Measurements from ENCODE around the gene GPC4. TPM values are rescaled to one million over a fixed set of nuclear protein-coding genes. Genes with fewer than 3 reads are reported as not detected.
"Not testable (repeated sequence)": the region's sequence is repeated elsewhere in the genome, so short reads cannot be mapped to it uniquely, and the experiment has no call there.

GPC4 gene
- polyA plus RNA-seq, 1 donor from 2014 or later = 1.2 TPM

DNA sequence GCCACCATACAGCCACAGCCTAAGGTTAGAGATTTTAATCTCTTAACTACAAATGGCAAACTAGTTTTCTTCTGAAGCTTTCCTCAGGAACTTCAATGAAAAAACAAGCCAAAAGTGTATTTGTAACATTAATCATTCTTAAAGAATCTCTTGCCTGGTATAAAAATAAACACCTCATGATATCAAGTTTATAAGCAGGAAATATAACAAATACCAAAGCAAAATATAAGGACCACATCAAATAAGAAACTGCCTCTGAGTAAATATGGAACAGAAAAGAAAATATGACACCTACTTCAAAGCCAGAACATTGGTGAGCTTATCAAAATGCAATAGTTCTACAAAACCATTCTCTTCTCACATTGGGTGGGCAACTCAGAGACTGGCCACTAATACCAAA, 89.9 kb downstream of the GPC4 start:
- H3K79me2 ChIP-seq (replicated peaks; ENCODE audit: insufficient read depth, low read length) = no peaks in the 10 kb centered on the region
- no peaks in the 10 kb centered on the region for H3K36me3 ChIP-seq (ENCODE audit: insufficient read depth, low read length)
- no peak overlapping the region for H3K27ac ChIP-seq (ENCODE audit: low read length)

DNA sequence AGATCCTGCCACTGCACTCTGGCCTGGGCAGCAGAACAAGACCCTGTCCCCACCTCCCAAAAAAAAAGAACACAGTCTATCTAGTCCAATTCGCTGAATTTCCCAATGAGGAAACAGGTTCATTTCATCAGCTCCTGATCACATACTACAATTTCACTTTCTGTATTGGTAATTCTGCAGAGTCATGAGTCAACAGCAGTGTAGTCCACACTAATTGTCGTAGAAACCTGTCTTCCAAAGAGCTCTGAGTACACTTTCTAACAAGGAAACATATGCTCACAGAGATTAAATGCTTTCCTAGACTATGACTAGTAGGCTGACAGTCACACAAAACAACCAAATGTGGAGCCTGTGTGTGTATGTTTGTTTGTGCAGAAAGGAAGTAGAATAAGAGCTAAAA, 91.9 kb downstream of the GPC4 start:
- no peak overlapping the region for H3K9ac ChIP-seq (ENCODE audit: low read length)
- no peak overlapping the region for H2AFZ ChIP-seq (ENCODE audit: low read depth, low read length)
- H3F3A ChIP-seq (ENCODE audit: insufficient read depth, low read length, poor library complexity, severe bottlenecking) = no peaks in the 10 kb centered on the region
- no peak overlapping the region for H3K4me3 ChIP-seq (ENCODE audit: low read length)
- H4K20me1 ChIP-seq (ENCODE audit: insufficient read depth) = no peaks in the 10 kb centered on the region
- no peak overlapping the region for H3K27ac ChIP-seq (ENCODE audit: low read length)
- H3K79me2 ChIP-seq (replicated peaks; ENCODE audit: insufficient read depth, low read length) = no peaks in the 10 kb centered on the region
- H3K9me3 ChIP-seq (ENCODE audit: low read length) = no peaks in the 10 kb centered on the region
- no peaks in the 10 kb centered on the region for H3K9me2 ChIP-seq (ENCODE audit: insufficient read depth, low read length)
- no peaks in the 10 kb centered on the region for H3K27me3 ChIP-seq (ENCODE audit: insufficient read depth, low read depth, low read length)
- no peak overlapping the region for H3K4me2 ChIP-seq (ENCODE audit: low read length)
- H3K36me3 ChIP-seq (ENCODE audit: insufficient read depth, low read length) = no peaks in the 10 kb centered on the region
- no peak for TF ChIP-seq POLR2AphosphoS5 (IDR thresholded peaks at IDR 0.05)
- no peak for TF ChIP-seq TAF1 (IDR thresholded peaks at IDR 0.05; ENCODE audit: low read depth)
- TF ChIP-seq EP300 (conservative IDR thresholded peaks at IDR 0.05; ENCODE audit: poor library complexity, severe bottlenecking) = no peak
- TF ChIP-seq, protein P1, sequence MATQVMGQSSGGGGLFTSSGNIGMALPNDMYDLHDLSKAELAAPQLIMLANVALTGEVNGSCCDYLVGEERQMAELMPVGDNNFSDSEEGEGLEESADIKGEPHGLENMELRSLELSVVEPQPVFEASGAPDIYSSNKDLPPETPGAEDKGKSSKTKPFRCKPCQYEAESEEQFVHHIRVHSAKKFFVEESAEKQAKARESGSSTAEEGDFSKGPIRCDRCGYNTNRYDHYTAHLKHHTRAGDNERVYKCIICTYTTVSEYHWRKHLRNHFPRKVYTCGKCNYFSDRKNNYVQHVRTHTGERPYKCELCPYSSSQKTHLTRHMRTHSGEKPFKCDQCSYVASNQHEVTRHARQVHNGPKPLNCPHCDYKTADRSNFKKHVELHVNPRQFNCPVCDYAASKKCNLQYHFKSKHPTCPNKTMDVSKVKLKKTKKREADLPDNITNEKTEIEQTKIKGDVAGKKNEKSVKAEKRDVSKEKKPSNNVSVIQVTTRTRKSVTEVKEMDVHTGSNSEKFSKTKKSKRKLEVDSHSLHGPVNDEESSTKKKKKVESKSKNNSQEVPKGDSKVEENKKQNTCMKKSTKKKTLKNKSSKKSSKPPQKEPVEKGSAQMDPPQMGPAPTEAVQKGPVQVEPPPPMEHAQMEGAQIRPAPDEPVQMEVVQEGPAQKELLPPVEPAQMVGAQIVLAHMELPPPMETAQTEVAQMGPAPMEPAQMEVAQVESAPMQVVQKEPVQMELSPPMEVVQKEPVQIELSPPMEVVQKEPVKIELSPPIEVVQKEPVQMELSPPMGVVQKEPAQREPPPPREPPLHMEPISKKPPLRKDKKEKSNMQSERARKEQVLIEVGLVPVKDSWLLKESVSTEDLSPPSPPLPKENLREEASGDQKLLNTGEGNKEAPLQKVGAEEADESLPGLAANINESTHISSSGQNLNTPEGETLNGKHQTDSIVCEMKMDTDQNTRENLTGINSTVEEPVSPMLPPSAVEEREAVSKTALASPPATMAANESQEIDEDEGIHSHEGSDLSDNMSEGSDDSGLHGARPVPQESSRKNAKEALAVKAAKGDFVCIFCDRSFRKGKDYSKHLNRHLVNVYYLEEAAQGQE (IDR thresholded peaks at IDR 0.05; ENCODE audit: borderline replicate concordance) = no peak
- TF ChIP-seq SMC3 (conservative IDR thresholded peaks at IDR 0.05; ENCODE audit: poor library complexity) = no peak
- TF ChIP-seq RAD21 (conservative IDR thresholded peaks at IDR 0.05) = no peak
- TF ChIP-seq MXI1 (conservative IDR thresholded peaks at IDR 0.05; ENCODE audit: poor library complexity, severe bottlenecking) = no peak
- no peak for TF ChIP-seq EZH2 (IDR thresholded peaks at IDR 0.05; ENCODE audit: borderline replicate concordance, insufficient read depth, low read length, poor library complexity, severe bottlenecking)
- no peak for TF ChIP-seq CTCF (IDR thresholded peaks at IDR 0.05; ENCODE audit: poor library complexity, severe bottlenecking)

More for the DNA sequence above, 89.9 kb downstream of the GPC4 start:
- no peak overlapping the region for H3K4me3 ChIP-seq (ENCODE audit: low read length)
- H3K9ac ChIP-seq (ENCODE audit: low read length) = no peak overlapping the region
- no peak for TF ChIP-seq EZH2 (IDR thresholded peaks at IDR 0.05; ENCODE audit: borderline replicate concordance, insufficient read depth, low read length, poor library complexity, severe bottlenecking)
- TF ChIP-seq RAD21 (conservative IDR thresholded peaks at IDR 0.05) = no peak
- no peak for TF ChIP-seq TAF1 (IDR thresholded peaks at IDR 0.05; ENCODE audit: low read depth)
- TF ChIP-seq MXI1 (conservative IDR thresholded peaks at IDR 0.05; ENCODE audit: poor library complexity, severe bottlenecking) = no peak
- no peak for TF ChIP-seq EP300 (conservative IDR thresholded peaks at IDR 0.05; ENCODE audit: poor library complexity, severe bottlenecking)
- no peak for TF ChIP-seq POLR2AphosphoS5 (IDR thresholded peaks at IDR 0.05)
- no peak for TF ChIP-seq SMC3 (conservative IDR thresholded peaks at IDR 0.05; ENCODE audit: poor library complexity)
- no peaks in the 10 kb centered on the region for H3K9me3 ChIP-seq (ENCODE audit: low read length)
- H3K4me2 ChIP-seq (ENCODE audit: low read length) = no peak overlapping the region
- no peaks in the 10 kb centered on the region for H4K20me1 ChIP-seq (ENCODE audit: insufficient read depth)
- H3K27me3 ChIP-seq (ENCODE audit: insufficient read depth, low read depth, low read length) = no peaks in the 10 kb centered on the region
- H3K9me2 ChIP-seq (ENCODE audit: insufficient read depth, low read length) = no peaks in the 10 kb centered on the region
- no peaks in the 10 kb centered on the region for H3F3A ChIP-seq (ENCODE audit: insufficient read depth, low read length, poor library complexity, severe bottlenecking)
- no peak overlapping the region for H2AFZ ChIP-seq (ENCODE audit: low read depth, low read length)

DNA sequence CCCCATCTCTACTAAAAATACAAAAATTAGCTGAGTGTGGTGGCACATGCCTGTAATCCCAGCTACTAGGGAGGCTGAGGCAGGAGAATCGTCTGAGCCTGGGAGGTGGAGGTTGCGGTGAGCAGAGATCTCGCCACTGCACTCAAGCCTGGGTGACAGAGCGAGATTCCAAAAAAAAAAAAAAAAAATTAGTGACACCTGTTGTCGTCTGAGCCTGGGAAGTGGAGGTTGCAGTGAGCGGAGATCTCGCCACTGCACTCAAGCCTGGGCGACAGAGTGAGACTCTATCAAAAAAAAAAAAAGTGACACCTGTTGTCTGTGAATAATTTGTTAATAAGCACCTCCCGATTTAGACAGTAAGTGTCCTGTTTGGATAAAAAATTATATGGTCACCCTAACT, 93.0 kb downstream of the GPC4 start:
- not testable (repeated sequence) for H3K4me2 ChIP-seq (ENCODE audit: low read length); H2AFZ ChIP-seq (ENCODE audit: low read depth, low read length); H3K27me3 ChIP-seq (ENCODE audit: insufficient read depth, low read depth, low read length); H3K9me2 ChIP-seq (ENCODE audit: insufficient read depth, low read length); H3K4me3 ChIP-seq (ENCODE audit: low read length); H3K9ac ChIP-seq (ENCODE audit: low read length); H3K36me3 ChIP-seq (ENCODE audit: insufficient read depth, low read length); H3K9me3 ChIP-seq (ENCODE audit: low read length); H3K79me2 ChIP-seq (replicated peaks; ENCODE audit: insufficient read depth, low read length); H3F3A ChIP-seq (ENCODE audit: insufficient read depth, low read length, poor library complexity, severe bottlenecking); H4K20me1 ChIP-seq (ENCODE audit: insufficient read depth); H3K27ac ChIP-seq (ENCODE audit: low read length)
